Heart right ventricle (tissue), 16 donors: ENCODE data around the gene SLC39A3. TPM values are rescaled to one million over a fixed set of nuclear protein-coding genes. Genes with fewer than 3 reads are reported as not detected.

Source experiments
- ATAC-seq, 8 donors: fragments of 200-7000 bp; cut with Tn5 transposase; one replicate each; pipeline ENCODE4 v1.9.1; 2020; ENCODE audit warnings: mild to moderate bottlenecking in 8 of 8, moderate library complexity in 8 of 8, moderate number of reproducible peaks in 1 of 8
- DNase-seq, 2 donors: peaks; one replicate each; pipeline ENCODE4 v3.0.0-alpha.2; 2020
- H3K27ac ChIP-seq, 10 donors: fragments of 200-600 bp; sonication (generic) in 2 of 10; one replicate each; pipeline versions ENCODE4 v1.5.0 to v1.8.0; 2020 to 2022; ENCODE audit warnings: mild to moderate bottlenecking in 3 of 10
- H3K27me3 ChIP-seq, 7 donors: fragments of 200-600 bp; one replicate each; pipeline ENCODE4 v1.8.0; 2021 to 2022; ENCODE audit warnings: mild to moderate bottlenecking in 2 of 7
- H3K36me3 ChIP-seq, 9 donors: fragments of 200-600 bp; sonication (generic) in 1 of 9; one replicate each; pipeline versions ENCODE4 v1.5.0 to v1.8.0; 2020 to 2022; ENCODE audit warnings: mild to moderate bottlenecking in 2 of 9
- H3K4me1 ChIP-seq, 9 donors: fragments of 200-600 bp; sonication (generic) in 1 of 9; one replicate each; pipeline versions ENCODE4 v1.5.0 to v1.8.0; 2020 to 2022; ENCODE audit warnings: mild to moderate bottlenecking in 4 of 9
- H3K4me3 ChIP-seq, 10 donors: fragments of 200-600 bp; sonication (generic) in 2 of 10; one replicate each; pipeline versions ENCODE4 v1.5.0 to v1.8.0; 2020 to 2022; ENCODE audit warnings: mild to moderate bottlenecking in 7 of 10, moderate library complexity in 2 of 10
- H3K9me3 ChIP-seq, 11 donors: fragments of 200-600 bp in 10 of 11; sonication (generic) in 2 of 11; one replicate each; pipeline versions ENCODE4 v1.5.0 to v1.8.0; 2013 to 2022; ENCODE audit warnings: mild to moderate bottlenecking in 2 of 11, control low read depth in 1 of 11, moderate library complexity in 1 of 11
- CTCF ChIP-seq, 9 donors: fragments of 200-600 bp; sonication (generic) in 2 of 9; IDR thresholded peaks; one replicate each; pipeline versions ENCODE4 v1.5.0 to v1.8.0; 2021 to 2022; ENCODE audit warnings: antibody characterized with exemption in 9 of 9, mild to moderate bottlenecking in 5 of 9, moderate library complexity in 1 of 9
- WGBS, 2 donors: extraction: QIAGEN DNeasy Blood & Tissue Kit; methylation state at CpG; one replicate each; pipeline ENCODE4 v1.1.7; 2013; ENCODE audit warnings: inconsistent platforms in 1 of 2; 5-methylcytosine and 5-hydroxymethylcytosine counted together
- intact Hi-C, 10 donors: fragments of 100-400 bp; cut with DNase I; formaldehyde crosslinking; loops; one replicate each; pipeline versions ENCODE4 v1.11.1 to v1.14.2; 2022
- polyA plus RNA-seq, 2 donors: library from polyadenylated mRNA; stranded (reverse); fragments of 200-250 nt; gene quantifications; one replicate each; pipeline ENCODE4 v1.2.3, GENCODE V29; 2013
- total RNA-seq, 10 donors: library from RNA; stranded (reverse); fragmentation: NEBNext Ultra II Directional in 3 of 10; extraction: Animal tissue kit (Norgen Biotek cat#: 25700) in 3 of 10; gene quantifications; one replicate each; pipeline versions ENCODE4 v1.2.1 to v1.2.4, GENCODE V29; 2021 to 2023
- donor health status: Arrhythmogenic right ventricular cardiomyopathy.
- donor health status: ischemic (EF 13 %, LVEDD 7.1; RV severe dilation, severe dysfunction).
- donor health status: healthy with polysubstance abuse.
- donor health status: DM: no; HTN: yes; CAD: no.
- donor health status: DM: no; HTN: no; CAD: no.
- donor health status: ischemic (EF 25% LVEDD 6.9; RV normal size, moderate dysfunction).
- donor health status: ischemic (EF 25% LVEDD 5.7; RV mildly dilated, moderate dysfunction).
- donor health status: healthy.
- donor health status: DM: yes; HTN: yes; CAD: no.
- donor health status: Ischemic cardiomyopathy.
- donor health status: ischemic (EF 35%, LVEDD 5.7; RV mildly dilated, moderate dysfunction).
- donor health status: nonischemic (EF 11% LVEDD 7.7; RV severe dilation, severe dysfunction).
- donor health status: DM: yes; HTN: yes; CAD: no.
- donor health status: PGD.
- donor health status: ischemic (EF 29% LVEDD 5.4; RV normal size, mild dysfunction).
- donor health status: nonischemic (EF 23%, LVEDD 6.1; RV moderate dilation, normal function).

Gene SLC39A3
- total and polyA plus RNA-seq, 12 donors = 16.5 to 66.8 (median 22.2) TPM

- 56 to 63% methylated on average over 29 of the region's 29 CpGs for WGBS, 2 donors
- H3K27ac ChIP-seq = peak overlapping the region; percentile 73 to 92 (median 90)
- peak; percentile 54 to 85 for DNase-seq
- H3K4me3 ChIP-seq = peak overlapping the region in 9 of 10 donors; percentile 12 to 52 (median 42)
- no peaks in the 10 kb centered on the region for H3K9me3 ChIP-seq
- peak in 7 of 8 donors; percentile 34 to 87 (median 68) for ATAC-seq
- intact Hi-C loops = no loop called here
- H3K4me1 ChIP-seq = peaks cover 31 to 85% (median 70%) of the 10 kb centered on the region in 9 donors
- no peak for TF ChIP-seq CTCF (IDR thresholded peaks at IDR 0.05)
- H3K36me3 ChIP-seq = peaks cover 0 to 25% (median 0%) of the 10 kb centered on the region in 9 donors
- H3K27me3 ChIP-seq = no peaks in the 10 kb centered on the region
Measured at GRCh38 chr19:2775556-2776430, 36.0 kb upstream of the SLC39A3 start.

DNA sequence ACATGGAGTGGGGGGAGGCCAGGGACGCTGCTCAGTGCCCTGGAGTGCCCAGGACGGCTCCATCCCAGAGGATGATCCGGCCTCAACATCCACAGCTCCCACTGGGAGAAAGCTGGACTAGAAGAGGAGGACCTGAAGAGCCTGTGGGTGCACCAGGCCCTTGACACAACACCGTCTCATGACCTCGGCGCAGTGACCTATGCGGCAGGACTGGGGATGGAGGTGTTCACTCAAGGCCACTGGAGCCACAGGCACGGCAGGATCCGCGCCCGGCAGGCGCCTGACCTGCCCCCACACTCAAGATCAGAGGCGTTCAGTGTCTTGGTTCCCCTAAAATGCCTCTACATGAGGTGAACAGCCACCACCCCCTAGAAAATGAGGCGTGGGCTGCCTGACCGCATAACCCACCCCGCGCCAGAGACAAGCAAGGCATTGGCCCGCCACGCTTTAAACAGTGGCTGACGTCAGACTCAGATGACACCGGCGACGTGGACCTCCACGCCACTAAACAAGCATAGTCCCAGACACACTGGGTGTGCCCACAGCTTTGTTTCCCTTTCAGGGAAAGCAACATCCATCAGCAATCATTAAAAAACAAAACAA, 35.2 kb upstream of the SLC39A3 start:
- Histone ChIP-seq H3K4me1 (peaks cover 26 to 85% (median 70%) of the 10 kb centered on the region in 9 donors), H3K27ac (peak overlapping the region; percentile 73 to 92 (median 90)), H3K4me3 (peak overlapping the region in 9 of 10 donors; percentile 0 to 52 (median 42)), H3K9me3 (no peaks in the 10 kb centered on the region), H3K27me3 (no peaks in the 10 kb centered on the region), H3K36me3 (peaks cover 0 to 25% (median 0%) of the 10 kb centered on the region in 9 donors)
- no peak for TF ChIP-seq CTCF (IDR thresholded peaks at IDR 0.05)
- intact Hi-C loops = no loop called here
- DNase-seq (peak in 1 of 2 donors; percentile 43), ATAC-seq (peak in 4 of 8 donors; percentile 20 to 34 (median 28))
- 63 to 73% methylated on average over 24 of the region's 24 CpGs for WGBS, 2 donors

GRCh38 chr19:2774083-2774679, 34.4 kb upstream of the SLC39A3 start:
- DNase-seq (peak; percentile 46 to 54), ATAC-seq (peak in 4 of 8 donors; percentile 34 to 60 (median 40))
- peak overlapping the region in 1 of 10 donors; percentile 47 for H3K4me3 ChIP-seq
- peaks cover 26 to 84% (median 65%) of the 10 kb centered on the region in 9 donors for H3K4me1 ChIP-seq
- H3K9me3 ChIP-seq = no peaks in the 10 kb centered on the region
- no peak for TF ChIP-seq CTCF (IDR thresholded peaks at IDR 0.05)
- H3K27me3 ChIP-seq = no peaks in the 10 kb centered on the region
- H3K36me3 ChIP-seq = peaks cover 0 to 19% (median 0%) of the 10 kb centered on the region in 9 donors
- intact Hi-C loops = no loop called here
- peak overlapping the region in 8 of 10 donors; percentile 87 to 92 (median 91) for H3K27ac ChIP-seq
- 51 to 66% methylated on average over 32 of the region's 32 CpGs for WGBS, 2 donors
